HG03469 (cell line): ENCODE results near the gene IFIH1.

Experiments
- ATAC-seq: cut with Tn5 transposase; IDR thresholded peaks from one replicate; pipeline ENCODE4 v1.9.1; 2021; ENCODE audit warnings: mild to moderate bottlenecking, moderate library complexity, moderate number of reproducible peaks; ENCODE audit not compliant: unreplicated experiment

The IFIH1 gene

GRCh38 chr2:162318328-162319180 is at the start of gene IFIH1:
TSS of gene IFIH1 (minus strand) at chr2:162318684. CDS start at chr2:162318307, 377 bp downstream.
- peak; percentile 75 for ATAC-seq

GRCh38 chr2:162365392-162365791 is 46.9 kb upstream of the IFIH1 start:
- ATAC-seq: no peak

GRCh38 chr2:162344617-162344950 is 26.1 kb upstream of the IFIH1 start:
- ATAC-seq: no peak

- peak; percentile 95 for ATAC-seq
Observed at GRCh38 chr2:162343824-162344616, 25.5 kb upstream of the IFIH1 start, which contains the start of gene GCA. TSS of gene GCA (plus strand) at chr2:162344132. CDS start at chr2:162344249, 117 bp downstream.

- no peak for ATAC-seq
Observed at GRCh38 chr2:162343492-162343823, 25.0 kb upstream of the IFIH1 start.

GRCh38 chr2:162342841-162343240 is 24.4 kb upstream of the IFIH1 start:
- ATAC-seq: no peak

GRCh38 chr2:162342321-162342720 is 23.8 kb upstream of the IFIH1 start:
- ATAC-seq: no peak

GRCh38 chr2:162340822-162341221 is 22.3 kb upstream of the IFIH1 start:
- ATAC-seq: no peak

- no peak for ATAC-seq
Observed at GRCh38 chr2:162337868-162338267, 19.4 kb upstream of the IFIH1 start.

- ATAC-seq: no peak
Observed at GRCh38 chr2:162333968-162334367, 15.5 kb upstream of the IFIH1 start.

- ATAC-seq: no peak
Observed at GRCh38 chr2:162330881-162331280, 12.4 kb upstream of the IFIH1 start.

- peak; percentile 82 for ATAC-seq
Observed at GRCh38 chr2:162328424-162329157, 10.1 kb upstream of the IFIH1 start.

GRCh38 chr2:162327806-162328205 is 9.3 kb upstream of the IFIH1 start:
- ATAC-seq: no peak

GRCh38 chr2:162327134-162327769 is 8.8 kb upstream of the IFIH1 start:
- ATAC-seq: no peak

- no peak for ATAC-seq
Observed at GRCh38 chr2:162324953-162325352, 6.5 kb upstream of the IFIH1 start.

- ATAC-seq: no peak
Observed at GRCh38 chr2:162320864-162321517, 2.5 kb upstream of the IFIH1 start.

- no peak for ATAC-seq
Observed at GRCh38 chr2:162317861-162318327, 590 bp downstream of the IFIH1 start.

GRCh38 chr2:162317058-162317742 is 1.3 kb downstream of the IFIH1 start:
- ATAC-seq: no peak

GRCh38 chr2:162316590-162316989 is 1.9 kb downstream of the IFIH1 start:
- no peak for ATAC-seq

GRCh38 chr2:162315938-162316337 is 2.5 kb downstream of the IFIH1 start:
- ATAC-seq: no peak
